GM12891 (cell line): ENCODE results near the gene AP2M1.

ENCODE experiments used
- POLR2A ChIP-seq: IDR thresholded peaks from 2 replicates; pipeline ENCODE4 v1.6.1; 2011; ENCODE audit warnings: low read depth, low read length, control low read depth
- POLR2AphosphoS5 ChIP-seq: IDR thresholded peaks from 2 replicates; pipeline ENCODE4 v1.6.1; 2011; ENCODE audit warnings: low read depth, low read length, control low read depth
- SPI1 ChIP-seq: IDR thresholded peaks from 2 replicates; pipeline ENCODE4 v1.6.1; 2011; ENCODE audit warnings: low read depth, low read length, control low read depth
- TAF1 ChIP-seq: IDR thresholded peaks from 2 replicates; pipeline ENCODE4 v1.6.1; 2011; ENCODE audit warnings: low read depth, low read length, control low read depth

GRCh38 chr3:184165543-184165942 is 9.1 kb upstream of the AP2M1 start:
- no peak for TF ChIP-seq POLR2A
- TF ChIP-seq POLR2AphosphoS5, result no peak
- TF ChIP-seq TAF1, result no peak
- no peak for TF ChIP-seq SPI1
